Right ventricle myocardium inferior (tissue), 1 donor: ENCODE data around the gene SLCO1C1. TPM values are rescaled to one million over a fixed set of nuclear protein-coding genes. Genes with fewer than 3 reads are reported as not detected.

Experiments
- ATAC-seq: fragments of 200-7000 bp; cut with Tn5 transposase; one replicate; pipeline ENCODE4 v1.9.1; 2020; ENCODE audit warnings: mild to moderate bottlenecking, moderate library complexity
- DNase-seq: peaks from one replicate; pipeline ENCODE4 v3.0.0; 2021; ENCODE audit errors: missing footprints
- intact Hi-C: fragments of 100-400 bp; cut with DNase I; formaldehyde crosslinking; loops from one replicate; pipeline ENCODE4 v1.11.0; 2022
- long read RNA-seq: library from polyadenylated mRNA; unstranded; transcript quantifications from one replicate; pipeline ENCODE4 v2.0.0, GENCODE V29; 2021
- total RNA-seq: library from RNA; stranded (reverse); fragmentation: NEBNext Ultra II Directional; extraction: Animal tissue kit (Norgen Biotek cat#: 25700); gene quantifications from one replicate; pipeline ENCODE4 v1.2.1, GENCODE V29; 2021
- donor health status: DM: no; HTN: yes; CAD: no; lungs with severe emphysema.

SLCO1C1 gene, protein sequence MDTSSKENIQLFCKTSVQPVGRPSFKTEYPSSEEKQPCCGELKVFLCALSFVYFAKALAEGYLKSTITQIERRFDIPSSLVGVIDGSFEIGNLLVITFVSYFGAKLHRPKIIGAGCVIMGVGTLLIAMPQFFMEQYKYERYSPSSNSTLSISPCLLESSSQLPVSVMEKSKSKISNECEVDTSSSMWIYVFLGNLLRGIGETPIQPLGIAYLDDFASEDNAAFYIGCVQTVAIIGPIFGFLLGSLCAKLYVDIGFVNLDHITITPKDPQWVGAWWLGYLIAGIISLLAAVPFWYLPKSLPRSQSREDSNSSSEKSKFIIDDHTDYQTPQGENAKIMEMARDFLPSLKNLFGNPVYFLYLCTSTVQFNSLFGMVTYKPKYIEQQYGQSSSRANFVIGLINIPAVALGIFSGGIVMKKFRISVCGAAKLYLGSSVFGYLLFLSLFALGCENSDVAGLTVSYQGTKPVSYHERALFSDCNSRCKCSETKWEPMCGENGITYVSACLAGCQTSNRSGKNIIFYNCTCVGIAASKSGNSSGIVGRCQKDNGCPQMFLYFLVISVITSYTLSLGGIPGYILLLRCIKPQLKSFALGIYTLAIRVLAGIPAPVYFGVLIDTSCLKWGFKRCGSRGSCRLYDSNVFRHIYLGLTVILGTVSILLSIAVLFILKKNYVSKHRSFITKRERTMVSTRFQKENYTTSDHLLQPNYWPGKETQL
- 1.2 TPM for total RNA-seq
- long read RNA-seq, partial matches to known transcripts, result 0 of 1 reads
- long read RNA-seq, other reads (novel, unspliced or antisense), result 1 of 1 reads

DNA sequence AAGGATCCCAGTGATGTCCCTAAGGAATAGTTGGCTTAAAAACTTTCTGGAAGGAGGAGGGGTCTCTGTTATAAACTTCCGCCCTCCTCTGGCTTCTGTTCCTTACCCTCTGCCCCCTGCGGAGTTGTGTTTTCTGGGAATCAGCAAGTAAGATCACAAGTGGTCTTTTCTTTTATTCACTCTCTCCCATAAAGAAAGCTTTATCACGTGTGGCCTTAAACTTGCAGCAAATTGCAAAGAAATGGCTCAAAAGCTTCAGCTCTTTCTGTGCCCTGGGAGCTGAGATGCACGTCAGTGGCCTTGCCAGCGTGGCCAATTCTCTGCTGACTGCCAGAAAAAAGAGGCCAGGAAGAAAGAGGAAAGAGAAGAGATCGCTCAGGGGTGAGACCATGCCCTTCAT lies at the start of gene SLCO1C1:
TSS of gene SLCO1C1 (plus strand) at position 101 of the 400 bp plus-strand sequence. CDS start 4,245 bp downstream, outside the sequence.
- intact Hi-C loops, result no loop called here
- ATAC-seq (no peak), DNase-seq (no peak)

DNA sequence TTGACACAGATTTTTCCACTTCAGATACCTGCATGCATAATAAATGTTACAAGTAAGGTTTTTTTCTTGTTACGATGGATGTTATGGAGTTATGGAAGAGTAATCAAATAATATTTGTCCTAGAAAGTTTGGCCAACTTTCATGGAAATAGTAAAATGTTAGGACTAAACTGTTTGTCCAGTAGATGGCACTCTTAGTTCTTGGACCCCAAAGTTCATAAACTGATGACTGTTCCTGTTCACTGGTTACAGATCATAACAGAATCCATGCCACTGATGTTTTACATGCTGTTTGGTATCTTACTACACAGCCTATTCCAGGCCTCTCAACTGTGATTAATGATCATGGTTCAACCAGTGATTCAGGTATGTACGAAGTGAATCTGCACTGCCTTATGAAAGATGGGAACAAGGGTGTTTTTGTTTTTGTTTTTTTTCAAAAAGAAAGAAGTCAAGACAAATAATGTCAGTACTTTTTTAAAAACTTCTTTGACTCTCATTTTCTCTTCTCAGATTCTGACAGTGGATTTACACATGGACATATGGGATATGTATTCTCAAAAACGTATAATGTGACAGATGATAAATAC lies 48.8 kb upstream of the SLCO1C1 start:
- no peak for DNase-seq
- intact Hi-C loops, result loop anchor here (5.0 kb wide), 1 partner anchor 151 kb away; no protein-coding TSS in a partner anchor
- ATAC-seq, result peak; percentile 51

DNA sequence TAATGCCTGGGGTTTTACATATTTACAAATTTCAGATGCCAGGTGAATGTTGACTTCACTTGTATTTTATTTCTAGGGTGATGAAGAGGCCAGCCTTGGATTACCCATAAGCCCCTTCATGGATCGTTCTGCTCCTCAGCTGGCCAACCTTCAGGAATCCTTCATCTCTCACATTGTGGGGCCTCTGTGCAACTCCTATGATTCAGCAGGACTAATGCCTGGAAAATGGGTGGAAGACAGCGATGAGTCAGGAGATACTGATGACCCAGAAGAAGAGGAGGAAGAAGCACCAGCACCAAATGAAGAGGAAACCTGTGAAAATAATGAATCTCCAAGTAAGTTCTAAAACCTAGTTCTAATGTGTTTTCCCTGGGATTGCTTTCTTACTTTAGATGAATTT lies 41.3 kb upstream of the SLCO1C1 start:
- intact Hi-C loops, result no loop called here
- DNase-seq (no peak), ATAC-seq (no peak)

- ATAC-seq, result peak; percentile 29
- no peak for DNase-seq
- intact Hi-C loops, result no loop called here
Measured at GRCh38 chr12:20656600-20656999, 38.5 kb upstream of the SLCO1C1 start.

DNA sequence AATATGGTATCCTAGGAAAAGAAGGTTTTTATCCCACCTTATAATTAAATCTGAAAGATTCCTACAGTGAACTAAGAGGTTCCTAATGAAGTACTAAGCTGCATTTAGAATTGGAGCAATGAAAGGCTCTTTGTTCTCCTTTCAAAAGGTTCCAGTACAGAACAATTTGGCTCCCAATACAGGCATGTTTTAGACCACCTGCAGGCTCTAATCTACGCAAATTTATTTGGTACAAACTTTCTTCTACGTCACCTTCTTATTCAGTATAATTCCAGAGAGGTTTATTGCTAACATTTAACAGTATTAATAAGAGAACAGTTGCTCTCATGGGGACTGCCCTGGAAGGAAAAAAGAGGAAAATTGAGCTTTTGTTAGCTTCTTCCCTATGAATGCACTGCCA lies 37.6 kb upstream of the SLCO1C1 start:
- no peak for ATAC-seq

DNA sequence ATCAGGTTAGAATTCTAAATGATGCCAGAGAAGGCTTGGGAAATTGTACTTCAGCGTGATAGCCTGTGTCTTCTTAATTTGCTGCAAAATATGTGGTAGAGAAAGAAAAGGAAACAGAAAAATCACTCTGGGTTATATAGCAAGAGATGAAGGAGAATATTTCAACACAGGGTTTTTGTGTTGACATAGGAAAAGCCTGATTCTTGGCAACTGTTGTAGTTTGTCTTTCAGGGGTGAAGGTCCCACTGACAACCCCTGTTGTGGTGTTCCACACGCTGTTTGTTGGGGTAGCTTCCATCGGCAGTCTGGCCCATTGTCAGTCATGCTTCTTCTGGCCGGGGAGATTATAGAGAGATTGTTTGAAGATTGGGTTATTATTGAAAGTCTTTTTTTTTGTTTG lies 13.8 kb upstream of the SLCO1C1 start:
- DNase-seq, result no peak
- ATAC-seq, result no peak
- intact Hi-C loops, result no loop called here

More for the DNA sequence above, 37.6 kb upstream of the SLCO1C1 start:
- intact Hi-C loops, result no loop called here
- no peak for DNase-seq

DNA sequence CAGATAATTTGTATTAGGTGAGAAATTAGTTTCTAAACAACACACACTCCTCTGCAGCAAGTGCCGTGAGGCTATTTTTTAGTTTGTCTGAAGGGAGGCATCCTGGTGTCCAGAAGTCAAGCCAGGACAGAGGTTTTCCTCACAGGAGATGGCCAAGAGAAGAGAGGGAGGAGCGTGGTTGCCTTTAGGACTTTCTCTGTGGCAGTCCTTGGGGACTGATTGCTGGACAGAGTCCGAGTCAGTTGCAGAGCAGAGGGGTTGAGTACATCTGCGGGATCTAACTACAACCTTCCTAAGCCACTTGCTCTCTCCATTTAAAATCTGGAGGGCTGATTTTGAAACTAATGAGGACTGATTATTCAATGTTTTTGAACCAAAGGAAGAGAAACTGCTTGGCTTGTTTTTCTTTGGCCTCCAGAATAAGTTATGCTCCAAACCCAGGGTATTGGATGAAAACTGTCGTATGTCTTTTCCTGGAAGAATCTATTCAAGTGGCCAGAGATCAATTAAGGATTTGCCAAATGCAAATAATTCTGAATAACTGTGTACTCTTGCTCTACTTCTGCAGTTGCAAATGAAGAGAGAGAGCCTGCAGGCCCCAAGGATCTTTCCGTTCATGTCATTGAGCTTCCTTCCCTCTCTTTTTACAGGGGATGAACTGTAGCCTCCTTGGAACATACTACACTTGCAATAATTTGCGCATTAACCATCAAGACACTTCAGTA lies 1.2 kb downstream of the SLCO1C1 start:
- ATAC-seq (peak; percentile 84), DNase-seq (peak; percentile 71)
- intact Hi-C loops, result no loop called here

DNA sequence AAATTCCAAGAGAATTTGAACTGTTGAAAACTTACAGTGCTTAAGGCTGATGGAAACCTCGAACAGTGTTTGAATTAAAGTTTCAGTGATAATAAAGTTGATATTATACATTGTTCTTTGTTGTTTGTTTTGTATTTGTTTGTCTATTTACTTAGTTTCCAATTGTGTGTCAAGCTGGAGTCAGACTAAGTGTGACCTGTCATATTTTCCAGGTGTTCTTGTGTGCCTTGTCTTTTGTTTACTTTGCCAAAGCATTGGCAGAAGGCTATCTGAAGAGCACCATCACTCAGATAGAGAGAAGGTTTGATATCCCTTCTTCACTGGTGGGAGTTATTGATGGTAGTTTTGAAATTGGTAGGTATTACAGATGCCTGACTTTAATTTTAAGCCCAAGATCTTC lies 6.0 kb downstream of the SLCO1C1 start:
- ATAC-seq (no peak), DNase-seq (no peak)
- intact Hi-C loops, result no loop called here

GRCh38 chr12:20704860-20705259 lies 9.7 kb downstream of the SLCO1C1 start:
- intact Hi-C loops, result no loop called here
- ATAC-seq, result no peak
- DNase-seq, result no peak

- ATAC-seq (no peak), DNase-seq (no peak)
- intact Hi-C loops, result no loop called here
Measured at GRCh38 chr12:20711846-20712245, 16.7 kb downstream of the SLCO1C1 start.

GRCh38 chr12:20716037-20716436 lies 20.9 kb downstream of the SLCO1C1 start:
- no peak for DNase-seq
- no peak for ATAC-seq
- intact Hi-C loops, result no loop called here

DNA sequence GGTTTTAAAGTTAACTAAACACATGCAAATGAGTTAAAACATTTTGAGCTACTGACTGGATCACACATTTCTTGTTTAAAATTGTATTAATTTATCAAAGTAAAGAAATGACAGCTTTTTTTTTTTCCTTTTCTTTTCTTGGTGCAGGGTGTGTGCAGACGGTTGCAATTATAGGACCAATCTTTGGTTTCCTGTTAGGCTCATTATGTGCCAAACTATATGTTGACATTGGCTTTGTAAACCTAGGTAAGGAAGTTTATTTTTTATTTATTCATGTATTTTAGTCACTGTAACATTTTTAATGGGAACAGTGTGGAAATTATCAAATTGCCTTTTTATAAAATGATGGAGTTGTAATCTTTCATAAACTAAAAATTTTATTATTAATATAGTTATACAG lies 21.9 kb downstream of the SLCO1C1 start:
- intact Hi-C loops, result no loop called here
- DNase-seq (no peak), ATAC-seq (no peak)

DNA sequence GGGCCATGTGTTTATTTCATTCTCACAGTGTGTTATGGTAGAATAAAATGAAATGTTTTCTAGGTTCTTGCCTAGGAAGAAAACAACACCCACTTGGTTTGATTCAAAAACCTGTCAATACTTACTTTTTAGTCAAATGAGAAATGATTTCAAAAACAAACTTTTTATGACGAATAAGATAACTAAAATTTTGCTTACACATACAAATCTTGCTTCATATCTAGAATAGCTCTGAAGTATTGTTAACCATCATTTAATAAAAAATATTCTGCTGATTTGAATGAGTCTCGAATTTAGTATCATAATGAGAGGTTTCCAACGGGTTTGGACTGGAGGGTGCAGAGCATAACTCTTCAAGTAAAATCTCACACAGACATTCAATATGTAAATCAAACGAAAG lies 23.2 kb downstream of the SLCO1C1 start:
- ATAC-seq, result no peak
- no peak for DNase-seq
- intact Hi-C loops, result no loop called here

GRCh38 chr12:20722142-20722541 lies 27.0 kb downstream of the SLCO1C1 start:
- no peak for ATAC-seq
- no peak for DNase-seq
- intact Hi-C loops, result no loop called here

- intact Hi-C loops, result no loop called here
- DNase-seq (no peak), ATAC-seq (no peak)
Measured at GRCh38 chr12:20731274-20731673, 36.1 kb downstream of the SLCO1C1 start.

DNA sequence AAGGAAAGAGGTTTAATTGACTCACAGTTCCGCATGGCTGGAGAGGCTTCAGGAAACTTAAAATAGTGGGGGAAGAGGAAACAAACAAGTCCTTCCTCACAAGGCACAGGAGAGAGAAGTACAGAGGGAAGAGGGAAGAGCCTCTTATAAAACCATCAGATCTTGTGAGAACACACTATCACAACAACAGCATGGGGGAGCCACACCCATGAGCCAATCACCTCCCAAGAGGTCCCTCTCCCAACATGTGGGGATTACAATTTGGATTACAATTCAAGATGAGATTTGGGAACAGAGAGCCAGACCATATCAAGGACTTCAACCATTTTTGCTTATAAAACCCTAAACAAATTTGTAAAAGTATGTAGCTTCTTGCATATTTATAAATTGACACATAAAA lies 45.8 kb downstream of the SLCO1C1 start:
- intact Hi-C loops, result no loop called here
- DNase-seq, result no peak
- ATAC-seq, result no peak

DNA sequence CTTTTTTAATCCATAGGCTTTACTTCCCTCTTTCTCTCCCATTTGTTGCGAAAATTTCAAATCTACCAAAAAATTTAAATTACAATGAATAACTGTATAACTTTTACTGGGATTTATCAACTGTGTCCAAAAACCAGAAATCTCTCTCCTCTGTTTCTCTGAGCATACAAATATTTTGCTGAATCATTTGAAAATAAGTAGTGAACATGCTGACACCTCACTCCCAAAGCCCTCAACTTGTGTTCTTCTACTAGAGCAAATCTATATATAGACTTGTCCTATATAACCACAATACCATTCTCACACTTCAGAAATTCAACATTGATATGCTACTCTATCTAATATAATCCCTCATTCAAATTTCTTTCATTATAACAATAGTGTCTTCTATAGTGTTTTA lies 53.1 kb downstream of the SLCO1C1 start:
- DNase-seq, result no peak
- ATAC-seq, result no peak
- intact Hi-C loops, result no loop called here

DNA sequence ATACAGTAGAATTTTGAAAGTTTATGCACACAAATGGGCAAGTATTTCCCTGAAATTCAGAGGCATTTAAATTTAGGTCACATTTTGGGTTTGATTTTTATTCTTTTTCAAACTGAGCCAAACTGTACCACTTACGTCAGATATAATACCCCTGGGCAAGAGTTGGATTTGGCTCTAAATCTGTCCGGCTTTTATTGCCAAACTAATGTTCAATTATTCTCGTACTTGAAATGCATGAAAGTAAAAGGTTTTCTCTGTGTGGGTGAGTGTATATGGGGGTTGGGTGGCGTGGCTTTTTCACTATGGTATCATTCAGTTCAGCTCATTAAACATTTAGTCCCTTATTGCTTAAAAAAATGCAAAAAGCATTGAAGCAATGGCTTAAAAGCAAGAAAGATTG lies 55.9 kb downstream of the SLCO1C1 start:
- ATAC-seq (no peak), DNase-seq (no peak)
- intact Hi-C loops, result no loop called here

- intact Hi-C loops, result no loop called here
- DNase-seq (no peak), ATAC-seq (no peak)
Measured at GRCh38 chr12:20777420-20777819, 82.3 kb downstream of the SLCO1C1 start.
